Cardiac fibroblast (primary cell): ENCODE data around the gene GGN.
"Not testable (repeated sequence)": the region's sequence is repeated elsewhere in the genome, so short reads cannot be mapped to it uniquely, and the experiment has no call there.

ENCODE experiments used
- DNase-seq, 2 donors: peaks; one replicate each; pipeline versions ENCODE4 v3.0.0 to v3.0.0-alpha.2; 2010; ENCODE audit warnings: low read depth in 2 of 2
- H3K4me3 ChIP-seq, 2 donors: replicated peaks in 1 of 2; 1 replicate in 1 of 2; 2 replicates in 1 of 2; pipeline ENCODE4 v1.5.1; 2011; ENCODE audit warnings: low read depth in 2 of 2, low read length in 2 of 2, mild to moderate bottlenecking in 2 of 2, moderate library complexity in 1 of 2
- TF ChIP-seq, protein P1 (sequence below): IDR thresholded peaks from one replicate; pipeline ENCODE4 v1.5.1; 2011; ENCODE audit warnings: low read depth, mild to moderate bottlenecking, low read length, inconsistent platforms

The GGN gene

DNA sequence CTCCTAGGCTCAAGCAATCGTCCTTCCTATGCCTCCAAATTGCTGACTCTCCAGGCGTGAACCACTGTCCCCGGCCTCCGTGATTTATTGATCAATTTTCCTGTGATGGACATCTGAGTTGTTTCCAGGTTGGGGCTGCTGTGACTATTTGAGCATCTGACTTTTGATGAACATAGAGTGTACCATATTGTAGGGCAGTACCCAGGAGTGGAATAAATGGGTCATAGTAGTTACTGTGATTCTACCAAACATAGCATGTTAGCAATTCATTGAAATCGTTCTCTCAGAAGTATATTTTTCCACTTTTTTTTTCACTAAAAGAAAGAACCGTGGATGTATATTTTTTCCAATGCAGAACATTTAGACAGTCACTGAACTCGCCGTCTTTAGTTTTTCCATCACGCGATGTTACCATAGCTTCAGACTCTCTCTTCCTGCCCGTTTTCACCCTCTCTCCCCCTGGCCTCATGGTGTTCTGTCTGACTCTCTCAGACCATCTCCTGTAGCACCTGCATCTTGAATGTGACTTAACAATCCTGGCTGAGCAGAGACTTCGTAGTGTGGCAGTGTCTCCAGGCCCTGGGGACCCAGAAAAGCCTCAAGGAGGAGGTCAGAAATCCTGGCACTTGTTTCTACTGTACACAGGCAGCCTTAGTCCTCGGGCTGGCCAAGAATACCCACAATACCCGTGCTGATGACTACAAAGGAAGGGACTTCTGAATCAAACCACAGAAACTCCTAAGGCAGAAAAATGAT, 41.4 kb upstream of the GGN start:
- DNase-seq = no peak
- TF ChIP-seq, protein P1, sequence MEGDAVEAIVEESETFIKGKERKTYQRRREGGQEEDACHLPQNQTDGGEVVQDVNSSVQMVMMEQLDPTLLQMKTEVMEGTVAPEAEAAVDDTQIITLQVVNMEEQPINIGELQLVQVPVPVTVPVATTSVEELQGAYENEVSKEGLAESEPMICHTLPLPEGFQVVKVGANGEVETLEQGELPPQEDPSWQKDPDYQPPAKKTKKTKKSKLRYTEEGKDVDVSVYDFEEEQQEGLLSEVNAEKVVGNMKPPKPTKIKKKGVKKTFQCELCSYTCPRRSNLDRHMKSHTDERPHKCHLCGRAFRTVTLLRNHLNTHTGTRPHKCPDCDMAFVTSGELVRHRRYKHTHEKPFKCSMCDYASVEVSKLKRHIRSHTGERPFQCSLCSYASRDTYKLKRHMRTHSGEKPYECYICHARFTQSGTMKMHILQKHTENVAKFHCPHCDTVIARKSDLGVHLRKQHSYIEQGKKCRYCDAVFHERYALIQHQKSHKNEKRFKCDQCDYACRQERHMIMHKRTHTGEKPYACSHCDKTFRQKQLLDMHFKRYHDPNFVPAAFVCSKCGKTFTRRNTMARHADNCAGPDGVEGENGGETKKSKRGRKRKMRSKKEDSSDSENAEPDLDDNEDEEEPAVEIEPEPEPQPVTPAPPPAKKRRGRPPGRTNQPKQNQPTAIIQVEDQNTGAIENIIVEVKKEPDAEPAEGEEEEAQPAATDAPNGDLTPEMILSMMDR = no peak
- H3K4me3 ChIP-seq = no peak overlapping the region

DNA sequence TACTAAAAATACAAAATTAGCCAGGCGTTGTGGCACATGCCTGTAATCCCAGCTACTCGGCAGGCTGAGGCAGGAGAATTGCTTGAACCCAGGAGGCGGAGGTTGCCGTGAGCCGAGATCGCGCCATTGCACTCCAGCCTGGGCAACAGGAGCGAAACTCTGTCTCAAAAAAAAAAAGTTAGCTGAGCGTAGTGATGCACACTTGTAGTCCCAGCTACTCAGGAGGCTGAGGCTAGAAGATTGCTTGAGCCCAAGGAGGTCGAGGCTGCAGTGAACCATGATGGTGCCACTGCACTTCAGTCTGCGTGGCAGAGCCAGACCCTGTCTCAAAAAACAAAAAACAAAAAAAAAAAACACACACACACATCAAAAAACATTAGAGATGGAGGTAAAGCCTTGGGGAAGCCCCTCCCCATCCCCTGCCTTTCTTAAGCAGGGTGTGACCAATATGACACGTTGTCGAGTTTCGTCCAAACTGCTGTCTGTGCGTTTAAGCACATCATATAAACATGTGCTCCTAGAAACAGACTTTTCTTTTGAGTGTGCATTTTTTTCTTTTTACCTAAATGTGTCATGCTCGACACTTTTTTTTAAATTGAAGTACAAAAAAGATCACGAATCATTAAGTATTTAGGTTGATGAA, 39.3 kb upstream of the GGN start:
- not testable (repeated sequence) for DNase-seq

DNA sequence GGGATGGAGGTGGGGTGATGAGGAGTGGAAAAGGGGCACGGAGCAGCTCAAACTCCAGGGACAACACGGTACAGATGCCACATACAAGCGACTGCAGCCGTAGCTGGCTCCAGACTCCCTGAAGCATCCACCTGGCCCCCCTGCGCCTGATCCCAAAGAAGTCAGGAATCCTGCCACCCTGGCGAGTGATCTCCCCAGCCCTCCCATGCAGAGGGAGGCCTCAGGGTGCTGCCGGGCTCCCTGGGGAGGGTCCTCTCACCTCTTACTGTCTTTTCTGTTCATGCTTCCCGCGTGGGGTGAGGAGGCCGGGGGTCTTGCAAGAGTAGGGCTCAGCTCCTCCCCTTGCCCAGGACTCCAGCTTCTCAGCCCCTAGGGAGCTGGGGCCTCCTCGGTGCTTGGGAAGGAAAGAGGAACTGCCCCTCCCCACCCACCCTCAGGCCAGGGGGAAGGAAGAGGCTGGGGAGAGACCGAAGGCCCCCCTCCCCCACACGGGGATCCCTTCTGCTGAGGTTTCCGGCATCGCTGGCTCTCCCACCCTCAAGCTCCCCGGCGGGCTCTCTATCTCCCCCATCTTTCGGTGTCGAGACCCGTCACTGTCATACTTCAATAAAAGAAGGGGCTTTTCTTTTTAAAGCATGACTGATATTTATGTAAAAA, 38.1 kb upstream of the GGN start, which contains the start of gene RASGRP4:
Gene RASGRP4, minus strand, starts transcription at position 410 of the 657 bp plus-strand sequence. Its CDS starts 128 bp downstream, at position 282.
- TF ChIP-seq, protein P1 = no peak
- no peak within 1 kb of the TSS for H3K4me3 ChIP-seq
- DNase-seq = no peak

More for the DNA sequence above, 39.3 kb upstream of the GGN start:
- not testable (repeated sequence) for H3K4me3 ChIP-seq

DNA sequence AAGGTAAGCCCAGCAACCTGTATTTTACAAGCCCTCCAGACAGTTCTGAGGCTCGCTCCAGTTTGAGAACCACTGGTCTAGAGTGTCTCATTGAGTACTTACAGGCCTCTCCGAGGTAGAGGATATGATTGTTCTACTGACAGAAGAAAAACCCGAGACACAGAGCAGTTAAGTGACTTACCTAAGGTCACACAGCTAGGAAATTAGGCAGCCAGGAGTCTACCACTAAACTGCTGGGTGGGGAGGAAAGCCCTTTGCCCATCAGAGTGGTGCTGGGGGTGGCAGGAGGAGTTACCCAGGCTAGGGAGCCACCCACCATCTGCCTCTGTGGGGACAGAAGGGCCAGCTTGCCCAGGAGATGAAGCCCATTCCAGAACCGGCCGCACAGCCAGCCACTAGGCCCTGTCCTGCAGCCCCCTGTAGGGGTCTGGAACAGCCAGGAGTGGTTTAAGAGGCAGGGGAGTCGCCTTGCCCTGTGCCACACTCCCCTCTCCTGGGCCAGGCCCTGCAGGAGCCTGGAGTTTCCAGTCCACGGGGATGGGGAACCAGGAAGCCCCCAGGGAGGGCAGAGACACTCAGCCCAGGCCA, 37.5 kb upstream of the GGN start:
- H3K4me3 ChIP-seq = no peak overlapping the region
- TF ChIP-seq, protein P1 = no peak
- no peak for DNase-seq

DNA sequence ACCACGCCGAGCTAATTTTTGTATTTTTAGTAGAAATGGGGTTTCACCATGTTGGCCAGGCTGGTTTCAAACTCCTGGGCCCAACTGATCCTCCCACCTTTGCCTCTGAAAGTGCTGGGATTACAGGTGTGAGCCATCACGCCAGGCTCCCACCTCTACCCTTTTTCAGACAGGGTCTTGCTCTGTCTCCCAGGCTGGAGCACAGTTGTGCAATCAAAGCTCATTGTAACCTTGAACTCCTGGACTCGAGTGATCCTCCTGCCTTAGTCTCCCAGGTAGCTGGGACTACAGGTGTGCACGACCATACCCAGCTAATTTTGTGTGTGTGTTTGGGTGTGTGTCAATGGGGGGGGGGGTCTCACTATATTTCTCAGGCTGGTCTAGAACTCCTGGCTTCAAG, 36.4 kb upstream of the GGN start:
- TF ChIP-seq, protein P1 = no peak
- H3K4me3 ChIP-seq = no peak overlapping the region
- DNase-seq = no peak

DNA sequence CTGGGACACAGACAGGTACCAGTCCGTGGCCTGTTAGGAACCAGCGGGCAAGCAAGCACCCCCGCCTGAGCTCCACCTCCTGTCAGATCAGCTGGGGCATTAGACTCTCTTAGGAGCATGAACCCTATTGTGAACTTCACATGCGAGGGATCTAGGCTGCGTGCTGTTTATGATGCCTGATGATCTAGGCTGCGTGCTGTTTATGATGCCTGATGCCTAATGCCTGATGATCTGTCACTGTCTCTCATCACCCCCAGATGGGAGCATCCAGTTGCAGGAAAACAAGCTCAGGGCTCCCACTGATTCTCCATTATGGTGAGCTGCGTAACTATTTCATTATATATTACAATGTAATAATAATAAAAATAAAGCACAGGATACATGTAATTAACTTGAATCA, 34.6 kb upstream of the GGN start:
- no peak for DNase-seq
- no peak overlapping the region for H3K4me3 ChIP-seq
- TF ChIP-seq, protein P1 = no peak

DNA sequence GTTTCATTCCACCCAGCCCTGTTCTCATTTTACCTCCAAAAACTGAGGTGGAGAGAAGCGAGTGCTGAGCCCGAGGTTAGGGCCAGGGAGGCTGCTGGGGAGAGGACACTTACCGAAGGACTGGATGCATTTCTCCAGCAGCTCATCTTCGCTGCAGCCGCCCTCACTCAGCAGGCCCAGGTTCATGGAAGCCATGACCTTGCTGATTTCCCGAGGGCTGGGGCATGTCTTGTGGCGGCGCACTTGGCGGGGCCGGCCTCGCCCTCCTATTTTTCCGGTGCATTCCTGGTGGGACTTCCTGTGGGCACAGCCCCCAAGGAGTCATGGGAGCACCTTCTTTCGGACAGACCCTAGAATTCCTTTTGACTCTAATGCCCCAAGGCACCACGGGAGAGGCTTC, 34.0 kb upstream of the GGN start:
- DNase-seq = no peak
- TF ChIP-seq, protein P1 = no peak
- no peak overlapping the region for H3K4me3 ChIP-seq
